GM12878 (cell line): ENCODE results near the gene HEXB. TPM values are rescaled to one million over a fixed set of nuclear protein-coding genes. Genes with fewer than 3 reads are reported as not detected.

ENCODE experiments used
- ATAC-seq: fragments of 200-7000 bp; cut with Tn5 transposase; 3 replicates; pipeline ENCODE4 v1.9.1; 2020; ENCODE audit warnings: mild to moderate bottlenecking, moderate library complexity
- BruUV-seq: library from RNA; stranded (reverse); fragments of 400-500 nt; replicated peaks from 2 replicates; lab custom pipeline; 2021; lab: Mats Ljungman, UMichigan
- CTCF ChIA-PET: fragments of 300-600 bp; sonication (Branson Sonifier 250); formaldehyde crosslinking; extraction: SDS; loops from one replicate; lab custom pipeline; 2021; ENCODE audit warnings: inconsistent platforms; lab: Yijun Ruan, JAX
- POLR2A ChIA-PET: fragments of 350-600 bp; formaldehyde crosslinking; extraction: SDS; loops from one replicate; lab custom pipeline; 2021; ENCODE audit warnings: inconsistent platforms; lab: Charles Lee
- RAD21 ChIA-PET: fragments of 300-600 bp; sonication (Branson Sonifier 250); formaldehyde crosslinking; loops from one replicate; lab custom pipeline; 2023; ENCODE audit warnings: antibody characterized with exemption; ENCODE audit not compliant: unreplicated experiment; lab: Charles Lee
- SMC1A ChIA-PET: fragments of 300-600 bp; sonication (Branson Sonifier 250); formaldehyde crosslinking; loops from one replicate; lab custom pipeline; 2023; ENCODE audit not compliant: unreplicated experiment, uncharacterized antibody; lab: Charles Lee
- DNase-seq: peaks from one replicate; pipeline ENCODE4 v3.0.0-alpha.2; 2011; ENCODE audit warnings: low read depth, low spot score
- FAIRE-seq: peaks from 3 replicates; lab custom pipeline; 2011; peaks lifted over from hg19 to GRCh38; lab: Jason Lieb, UNC
- H2AFZ ChIP-seq: 2 replicates; pipeline ENCODE4 v1.6.0; 2011; ENCODE audit warnings: low read depth, low read length, control low read depth; ENCODE audit not compliant: control insufficient read depth
- H3K27ac ChIP-seq: 2 replicates; pipeline ENCODE4 v1.5.1; 2011; ENCODE audit warnings: control low read depth; ENCODE audit not compliant: control insufficient read depth, insufficient read depth
- H3K27me3 ChIP-seq, 2 experiments: replicated peaks in 1 of 2; 2 replicates each; pipeline versions ENCODE4 v1.6.0 to v1.6.1; 2011; ENCODE audit warnings: low read length in 1 of 2; ENCODE audit not compliant: control insufficient read depth in 2 of 2, insufficient read depth in 2 of 2
- H3K36me3 ChIP-seq, 2 experiments: 2 replicates each; pipeline ENCODE4 v1.5.1; 2011; ENCODE audit warnings: low read length in 1 of 2; ENCODE audit not compliant: control insufficient read depth in 2 of 2, insufficient read depth in 2 of 2
- H3K4me1 ChIP-seq: 2 replicates; pipeline ENCODE4 v1.6.1; 2011; ENCODE audit warnings: mild to moderate bottlenecking, low read length, moderate library complexity, mixed read lengths; ENCODE audit not compliant: control insufficient read depth, insufficient read depth
- H3K4me2 ChIP-seq: 2 replicates; pipeline ENCODE4 v1.6.0; 2011; ENCODE audit warnings: control low read depth; ENCODE audit not compliant: control insufficient read depth, insufficient read depth
- H3K4me3 ChIP-seq: fragments of 200-600 bp; sonication (generic); 2 replicates; pipeline ENCODE4 v1.5.1; 2016
- H3K79me2 ChIP-seq: 2 replicates; pipeline ENCODE4 v1.6.0; 2011; ENCODE audit warnings: low read length; ENCODE audit not compliant: control insufficient read depth, insufficient read depth
- H3K9ac ChIP-seq: 2 replicates; pipeline ENCODE4 v1.8.0; 2011; ENCODE audit warnings: low read length, control low read depth, mixed read lengths; ENCODE audit not compliant: control insufficient read depth, insufficient read depth
- H3K9me3 ChIP-seq: replicated peaks from 3 replicates; pipeline ENCODE4 v1.5.1; 2011; ENCODE audit warnings: mild to moderate bottlenecking, low read length; ENCODE audit not compliant: control insufficient read depth, insufficient read depth
- H4K20me1 ChIP-seq: 2 replicates; pipeline ENCODE4 v1.6.0; 2011; ENCODE audit not compliant: control insufficient read depth, insufficient read depth
- BACH1 ChIP-seq: fragments of 450-650 bp; IDR thresholded peaks from 2 replicates; pipeline ENCODE4 v1.6.1; 2017; ENCODE audit warnings: mild to moderate bottlenecking, borderline replicate concordance
- ELK1 ChIP-seq: IDR thresholded peaks from 2 replicates; pipeline ENCODE4 v1.6.1; 2012; ENCODE audit warnings: low read depth, low read length, improper control_type of control experiment
- POLR2AphosphoS2 ChIP-seq: IDR thresholded peaks from 2 replicates; pipeline ENCODE4 v1.6.1; 2011; ENCODE audit warnings: low read depth, mild to moderate bottlenecking, low read length, improper control_type of control experiment, moderate library complexity
- SMAD1 ChIP-seq: fragments of 450-650 bp; IDR thresholded peaks from 2 replicates; pipeline ENCODE4 v1.6.1; 2018; ENCODE audit warnings: mild to moderate bottlenecking, low read depth; ENCODE audit not compliant: partially characterized antibody
- TAF1 ChIP-seq: IDR thresholded peaks from 2 replicates; pipeline ENCODE4 v1.6.1; 2011; ENCODE audit warnings: mild to moderate bottlenecking, low read depth, low read length, borderline replicate concordance
- TCF3 ChIP-seq: IDR thresholded peaks from 2 replicates; pipeline ENCODE4 v1.6.1; 2012; ENCODE audit warnings: low read depth, mild to moderate bottlenecking, low read length, borderline replicate concordance; ENCODE audit not compliant: insufficient read depth
- WGBS: methylation state at CpG from one replicate; pipeline ENCODE4 v1.1.6; 2016; ENCODE audit warnings: low lambda C conversion rate; ENCODE audit not compliant: insufficient replicate concordance, insufficient coverage; ENCODE audit errors: missing lambda C conversion rate; 5-methylcytosine and 5-hydroxymethylcytosine counted together
- in situ Hi-C: fragments of 300-500 bp; cut with MboI; formaldehyde crosslinking; loops from 9 replicates; pipeline ENCODE4 v1.14.3; 2018; ENCODE audit warnings: mixed read lengths
- intact Hi-C: fragments of 100-400 bp; cut with micrococcal nuclease; formaldehyde crosslinking; loops from one replicate; pipeline ENCODE4 v1.14.2; 2022; ENCODE audit not compliant: unreplicated experiment
- polyA plus RNA-seq, 11 experiments: library from polyadenylated mRNA; depleted of rRNA in 4 of 11; unstranded in 6 of 11; stranded (reverse) in 5 of 11; fragments of >200 nt; fragmentation: Nextera tagmentation in 4 of 11; fragmentation: Illumina TruSeq in 1 of 11; extraction: Ambion mirVana in 4 of 11; extraction: Trizol in 1 of 11; gene quantifications; 1 replicate in 1 of 11; 2 replicates in 10 of 11; pipeline versions ENCODE4 v1.2.1 to v1.2.3, GENCODE V29; 2011 to 2016; ENCODE audit warnings: inconsistent platforms in 2 of 11, missing spikeins in 2 of 11, low read depth in 1 of 11
- total RNA-seq, 4 experiments: library from RNA; depleted of rRNA in 3 of 4; stranded (reverse); fragments of >200 nt in 3 of 4; fragmentation: Illumina TruSeq in 1 of 4; extraction: Trizol in 1 of 4; gene quantifications; 2 replicates each; pipeline versions ENCODE4 v1.2.1 to v1.2.3, GENCODE V29; 2013 to 2021
- TF ChIP-seq, protein P1 (sequence below): IDR thresholded peaks from 2 replicates; pipeline ENCODE4 v1.6.1; 2011; ENCODE audit warnings: low read depth, low read length, improper control_type of control experiment, borderline replicate concordance

The HEXB gene
- total and polyA plus RNA-seq, 10 of the 15 experiments (the other 5 are each of a cell fraction or from before 2014, with no cell fraction given): 13.5 to 76.0 (median 42.6) TPM

DNA sequence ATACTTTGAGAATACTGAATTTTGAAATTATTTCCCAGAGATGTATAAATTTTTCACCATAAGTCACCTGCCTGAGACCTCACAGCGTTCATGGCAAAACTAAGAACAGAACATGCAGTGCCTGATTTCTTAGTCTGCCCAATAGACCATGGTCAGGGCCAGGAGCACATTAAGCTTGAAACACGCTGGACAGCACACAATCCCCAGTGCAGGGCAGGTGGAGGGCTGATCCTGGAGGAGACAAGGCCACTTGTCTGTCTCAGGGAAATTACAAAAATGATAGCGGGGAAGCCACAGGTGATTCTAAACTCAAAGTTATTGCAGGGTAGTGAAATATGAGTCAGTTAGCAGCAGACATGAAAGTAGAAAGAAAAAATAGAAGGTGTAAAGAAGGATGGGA is 25.9 kb upstream of the HEXB start:
- Histone ChIP-seq H3K9ac (no peak overlapping the region), H3K79me2 (no peaks in the 10 kb centered on the region), H4K20me1 (no peaks in the 10 kb centered on the region), H3K27me3 (peaks cover 0 to 2% of the 10 kb centered on the region in 2 experiments; a peak in 3 of 4 replicates), H2AFZ (no peak overlapping the region), H3K27ac (no peak overlapping the region), H3K4me2 (no peak overlapping the region), H3K4me3 (no peak overlapping the region), H3K36me3 (no peaks in the 10 kb centered on the region), H3K9me3 (no peaks in the 10 kb centered on the region), H3K4me1 (no peaks in the 10 kb centered on the region)
- intact Hi-C loops (no loop called here), in situ Hi-C loops (no loop called here)
- CTCF ChIA-PET: interaction anchor here (4.0 kb wide), 1 partner anchor 10 kb away, joined by 10 read pairs; no protein-coding TSS in a partner anchor
- POLR2A ChIA-PET: no interaction called here
- no peak for ATAC-seq
- no peak for FAIRE-seq
- SMC1A ChIA-PET: interaction anchor here (1.0 to 1.3 kb wide), 2 partner anchors 10 to 13 kb away, joined by 3 to 4 read pairs; no protein-coding TSS in a partner anchor
- RAD21 ChIA-PET: no interaction called here
- WGBS: 52% methylated on average over 3 of the region's 3 CpGs
- TF ChIP-seq TAF1 (no peak), TCF3 (no peak), SMAD1 (no peak), POLR2AphosphoS2 (no peak), BACH1 (no peak), ELK1 (no peak)
- TF ChIP-seq, protein P1, sequence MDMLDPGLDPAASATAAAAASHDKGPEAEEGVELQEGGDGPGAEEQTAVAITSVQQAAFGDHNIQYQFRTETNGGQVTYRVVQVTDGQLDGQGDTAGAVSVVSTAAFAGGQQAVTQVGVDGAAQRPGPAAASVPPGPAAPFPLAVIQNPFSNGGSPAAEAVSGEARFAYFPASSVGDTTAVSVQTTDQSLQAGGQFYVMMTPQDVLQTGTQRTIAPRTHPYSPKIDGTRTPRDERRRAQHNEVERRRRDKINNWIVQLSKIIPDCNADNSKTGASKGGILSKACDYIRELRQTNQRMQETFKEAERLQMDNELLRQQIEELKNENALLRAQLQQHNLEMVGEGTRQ: no peak
- no TSS peak for BruUV-seq
- no peak for DNase-seq
